GM23338 (cell line): Measurements from ENCODE around the gene TEX101. TPM values are rescaled to one million over a fixed set of nuclear protein-coding genes. Genes with fewer than 3 reads are reported as not detected.

Experiments
- ATAC-seq: fragments of 200-7000 bp; cut with Tn5 transposase; 3 replicates; pipeline ENCODE4 v1.9.1; 2020
- DNase-seq: peaks from one replicate; pipeline ENCODE4 v3.0.0-alpha.2; 2015; ENCODE audit warnings: low spot score
- H2AFZ ChIP-seq: fragments of 200-600 bp; sonication (generic); 2 replicates; pipeline ENCODE4 v1.8.0; 2016; ENCODE audit warnings: antibody characterized with exemption, mild to moderate bottlenecking, moderate library complexity
- H3F3A ChIP-seq: fragments of 200-600 bp; sonication (generic); replicated peaks from 2 replicates; pipeline ENCODE4 v1.8.0; 2017; ENCODE audit warnings: antibody characterized with exemption, mixed run types, low read depth
- H3K27ac ChIP-seq: fragments of 200-600 bp; sonication (generic); 2 replicates; pipeline ENCODE4 v1.6.1; 2016; ENCODE audit warnings: low read depth
- H3K27me3 ChIP-seq: fragments of 200-600 bp; sonication (generic); 2 replicates; pipeline ENCODE4 v1.8.0; 2016; ENCODE audit warnings: mild to moderate bottlenecking, mixed run types, moderate library complexity; ENCODE audit not compliant: insufficient read depth
- H3K36me3 ChIP-seq: fragments of 200-600 bp; sonication (generic); 2 replicates; pipeline ENCODE4 v1.8.0; 2016; ENCODE audit warnings: mild to moderate bottlenecking; ENCODE audit not compliant: insufficient read depth
- H3K4me1 ChIP-seq: fragments of 200-600 bp; sonication (generic); 2 replicates; pipeline ENCODE4 v1.8.0; 2016; ENCODE audit warnings: mild to moderate bottlenecking, moderate library complexity; ENCODE audit not compliant: insufficient read depth
- H3K4me2 ChIP-seq: fragments of 200-600 bp; sonication (generic); 2 replicates; pipeline ENCODE4 v1.7.1; 2017; ENCODE audit warnings: mixed run types
- H3K4me3 ChIP-seq: fragments of 200-600 bp; sonication (generic); 2 replicates; pipeline ENCODE4 v1.6.1; 2016; ENCODE audit warnings: mixed run types
- H3K79me2 ChIP-seq: fragments of 200-600 bp; sonication (generic); replicated peaks from 2 replicates; pipeline ENCODE4 v1.8.0; 2017; ENCODE audit warnings: mild to moderate bottlenecking; ENCODE audit not compliant: insufficient read depth
- H3K9me2 ChIP-seq: fragments of 200-600 bp; sonication (generic); 2 replicates; pipeline ENCODE4 v1.8.0; 2017; ENCODE audit not compliant: insufficient read depth
- H4K20me1 ChIP-seq: fragments of 200-600 bp; sonication (generic); replicated peaks from 2 replicates; pipeline ENCODE4 v1.8.0; 2017; ENCODE audit warnings: mild to moderate bottlenecking; ENCODE audit not compliant: insufficient read depth
- H3K27ac Mint-ChIP-seq: 2 replicates; pipeline ENCODE4 v1.8.0; 2020; ENCODE audit warnings: inconsistent platforms, mild to moderate bottlenecking, moderate library complexity, mixed read lengths
- H3K27me3 Mint-ChIP-seq: 3 replicates; pipeline ENCODE4 v1.8.0; 2022; ENCODE audit warnings: low read depth, mild to moderate bottlenecking, moderate library complexity, mixed read lengths, inconsistent platforms; ENCODE audit not compliant: insufficient read depth, poor library complexity
- H3K36me3 Mint-ChIP-seq: 3 replicates; pipeline ENCODE4 v1.8.0; 2021; ENCODE audit warnings: low read depth, mild to moderate bottlenecking, inconsistent platforms, moderate library complexity, mixed read lengths
- H3K4me1 Mint-ChIP-seq: 3 replicates; pipeline ENCODE4 v1.8.0; 2020; ENCODE audit warnings: mild to moderate bottlenecking, inconsistent platforms, mixed read lengths
- H3K4me3 Mint-ChIP-seq: 3 replicates; pipeline ENCODE4 v1.8.0; 2021; ENCODE audit warnings: moderate library complexity, mild to moderate bottlenecking, inconsistent platforms, mixed read lengths
- H3K9me3 Mint-ChIP-seq: 3 replicates; pipeline ENCODE4 v1.8.0; 2020; ENCODE audit warnings: moderate library complexity, mild to moderate bottlenecking, inconsistent platforms, mixed read lengths
- CTCF ChIP-seq, 2 experiments: fragments of 200-600 bp in 1 of 2; sonication (generic) in 1 of 2; conservative IDR thresholded peaks; 2 replicates each; pipeline versions ENCODE4 v1.5.1 to v1.6.1; 2016 to 2017; ENCODE audit warnings: antibody characterized with exemption in 2 of 2, low read depth in 2 of 2, mild to moderate bottlenecking in 2 of 2, moderate library complexity in 1 of 2
- ETS1 ChIP-seq: IDR thresholded peaks from 2 replicates; pipeline ENCODE4 v1.6.1; 2016; ENCODE audit warnings: antibody characterized with exemption
- EZH2 ChIP-seq: fragments of 200-600 bp; sonication (generic); IDR thresholded peaks from one replicate; pipeline ENCODE4 v1.8.0; 2017; ENCODE audit warnings: antibody characterized with exemption, mild to moderate bottlenecking, low read depth; ENCODE audit not compliant: unreplicated experiment
- EZH2phosphoT487 ChIP-seq: fragments of 200-600 bp; sonication (generic); IDR thresholded peaks from one replicate; pipeline ENCODE4 v1.8.1; 2018; ENCODE audit warnings: antibody characterized with exemption; ENCODE audit not compliant: unreplicated experiment
- JUNB ChIP-seq: IDR thresholded peaks from one replicate; pipeline ENCODE4 v1.6.1; 2016; ENCODE audit warnings: antibody characterized with exemption; ENCODE audit not compliant: unreplicated experiment
- NANOG ChIP-seq: IDR thresholded peaks from 2 replicates; pipeline ENCODE4 v1.6.1; 2016; ENCODE audit warnings: antibody characterized with exemption, borderline replicate concordance
- POLR2AphosphoS5 ChIP-seq: IDR thresholded peaks from 2 replicates; pipeline ENCODE4 v1.6.1; 2016; ENCODE audit warnings: antibody characterized with exemption, low read depth
- STAT1 ChIP-seq: IDR thresholded peaks from one replicate; pipeline ENCODE4 v1.6.1; 2016; ENCODE audit warnings: antibody characterized with exemption; ENCODE audit not compliant: unreplicated experiment
- ZNF114 ChIP-seq: fragments of 250-450 bp; sonication (Bioruptor Pico); IDR thresholded peaks from 2 replicates; pipeline ENCODE4 v1.5.0; 2020; ENCODE audit warnings: mild to moderate bottlenecking, moderate library complexity
- ZNF331 ChIP-seq: fragments of 250-450 bp; sonication (Bioruptor Pico); IDR thresholded peaks from 2 replicates; pipeline ENCODE4 v1.5.0; 2020; ENCODE audit warnings: low read depth, mild to moderate bottlenecking, moderate library complexity
- polyA plus RNA-seq: library from polyadenylated mRNA; unstranded; fragments of >200 nt; fragmentation: Nextera tagmentation; extraction: Ambion mirVana; gene quantifications from 2 replicates; pipeline ENCODE4 v1.2.1, GENCODE V29; 2016
- total RNA-seq: library from RNA; depleted of rRNA; stranded (reverse); fragments of >200 nt; shearing (Covaris generic); gene quantifications from 2 replicates; pipeline ENCODE4 v1.2.3, GENCODE V29; 2014
- TF ChIP-seq, protein P1 (sequence below): fragments of 250-450 bp; sonication (Bioruptor Pico); IDR thresholded peaks from 2 replicates; pipeline ENCODE4 v1.5.0; 2020; ENCODE audit warnings: mild to moderate bottlenecking, moderate library complexity

Gene TEX101
- total and polyA plus RNA-seq, 2 experiments from 2014 or later = not detected

DNA sequence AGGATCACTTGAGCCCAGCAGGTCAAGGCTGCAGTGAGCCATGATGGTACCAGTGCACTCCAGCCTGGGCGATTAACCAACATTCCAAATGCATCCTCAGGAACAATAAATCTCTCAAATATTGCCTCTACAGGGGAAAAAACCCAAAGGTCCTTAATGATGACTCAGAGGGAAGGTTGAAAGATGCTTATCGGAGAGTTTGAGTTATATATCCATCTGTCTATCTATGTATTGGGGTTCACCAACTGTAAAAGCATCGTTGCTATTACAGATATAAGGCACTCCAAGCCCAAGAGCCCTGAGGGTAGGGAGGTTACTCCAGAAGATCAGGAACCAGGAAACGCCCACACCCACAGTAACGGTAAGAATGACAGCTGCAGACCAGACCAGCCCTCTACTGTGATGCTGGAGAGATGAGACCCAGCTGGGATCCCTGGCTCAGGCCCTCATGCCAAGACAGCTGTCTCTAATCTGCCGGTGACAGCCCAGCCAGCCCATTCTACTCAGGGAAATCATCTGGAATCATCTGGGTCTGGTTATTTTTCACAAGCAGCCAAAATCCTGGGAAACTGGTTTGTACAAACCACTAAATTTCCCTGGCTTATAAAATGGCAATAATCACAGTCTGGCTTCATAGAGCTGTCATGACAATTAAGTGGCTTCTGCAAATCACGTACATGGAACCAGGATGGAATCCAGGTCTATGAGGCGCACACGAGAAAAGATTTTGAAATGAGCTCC is 23.8 kb downstream of the TEX101 start (continued):
- no peak for TF ChIP-seq CTCF (conservative IDR thresholded peaks at IDR 0.05; ENCODE audit: low read depth in 2 of 2)
- no peak for TF ChIP-seq NANOG

DNA sequence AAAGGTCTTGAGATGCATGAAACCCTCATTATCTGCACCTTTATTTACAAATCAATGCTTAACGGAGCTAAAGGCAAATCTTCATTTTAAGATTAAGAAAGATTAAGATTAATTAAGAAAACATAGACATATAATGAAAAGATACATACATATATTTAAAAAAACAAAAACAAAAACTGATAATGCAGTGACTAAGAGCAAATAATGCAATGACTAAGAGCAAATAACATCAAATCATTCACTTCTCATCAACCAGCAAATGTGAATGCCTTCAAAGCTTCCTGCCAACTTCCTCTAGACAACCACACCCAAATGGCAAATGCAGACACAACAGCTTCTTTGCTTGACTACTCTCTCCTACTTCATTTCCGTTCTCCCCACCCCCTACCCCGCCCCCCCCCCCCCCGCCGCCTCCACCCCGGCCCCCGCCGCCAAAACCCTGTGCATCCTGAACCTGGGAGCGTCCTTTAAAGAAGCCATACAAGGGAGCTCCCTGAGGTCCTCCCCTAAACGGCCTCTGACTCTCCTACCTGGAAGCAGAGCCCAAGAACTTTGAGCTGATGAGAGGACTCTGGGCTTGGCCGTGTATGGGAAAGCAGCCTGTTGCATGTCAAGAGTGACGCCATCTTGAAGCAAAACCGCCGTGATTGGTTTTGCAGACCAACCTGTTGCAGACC is 24.5 kb downstream of the TEX101 start:
- Mint-ChIP-seq H3K4me3 (no peak overlapping the region), H3K27me3 (peaks cover 4% of the 10 kb centered on the region), H3K9me3 (peaks cover 5% of the 10 kb centered on the region; the same call in 2 of the 3 replicates), H3K36me3 (no peaks in the 10 kb centered on the region; the same call in 2 of the 3 replicates), H3K27ac (no peak overlapping the region), H3K4me1 (no peaks in the 10 kb centered on the region)
- no peak overlapping the region for H3K27ac ChIP-seq
- H3K27me3 ChIP-seq = no peaks in the 10 kb centered on the region
- no peak for ATAC-seq
- no peak overlapping the region for H3K4me2 ChIP-seq
- no peak overlapping the region for H3K4me3 ChIP-seq
- no peaks in the 10 kb centered on the region for H3K9me2 ChIP-seq
- no peaks in the 10 kb centered on the region for H3F3A ChIP-seq
- no peak for DNase-seq
- H3K79me2 ChIP-seq = no peaks in the 10 kb centered on the region
- H3K36me3 ChIP-seq = no peaks in the 10 kb centered on the region
- no peaks in the 10 kb centered on the region for H4K20me1 ChIP-seq
- H2AFZ ChIP-seq = no peak overlapping the region
- no peaks in the 10 kb centered on the region; the same call in 1 of the 2 replicates for H3K4me1 ChIP-seq
- no peak for TF ChIP-seq EZH2phosphoT487
- no peak for TF ChIP-seq EZH2
- TF ChIP-seq STAT1 = no peak
- TF ChIP-seq JUNB = no peak
- no peak for TF ChIP-seq ETS1
- TF ChIP-seq, protein P1, sequence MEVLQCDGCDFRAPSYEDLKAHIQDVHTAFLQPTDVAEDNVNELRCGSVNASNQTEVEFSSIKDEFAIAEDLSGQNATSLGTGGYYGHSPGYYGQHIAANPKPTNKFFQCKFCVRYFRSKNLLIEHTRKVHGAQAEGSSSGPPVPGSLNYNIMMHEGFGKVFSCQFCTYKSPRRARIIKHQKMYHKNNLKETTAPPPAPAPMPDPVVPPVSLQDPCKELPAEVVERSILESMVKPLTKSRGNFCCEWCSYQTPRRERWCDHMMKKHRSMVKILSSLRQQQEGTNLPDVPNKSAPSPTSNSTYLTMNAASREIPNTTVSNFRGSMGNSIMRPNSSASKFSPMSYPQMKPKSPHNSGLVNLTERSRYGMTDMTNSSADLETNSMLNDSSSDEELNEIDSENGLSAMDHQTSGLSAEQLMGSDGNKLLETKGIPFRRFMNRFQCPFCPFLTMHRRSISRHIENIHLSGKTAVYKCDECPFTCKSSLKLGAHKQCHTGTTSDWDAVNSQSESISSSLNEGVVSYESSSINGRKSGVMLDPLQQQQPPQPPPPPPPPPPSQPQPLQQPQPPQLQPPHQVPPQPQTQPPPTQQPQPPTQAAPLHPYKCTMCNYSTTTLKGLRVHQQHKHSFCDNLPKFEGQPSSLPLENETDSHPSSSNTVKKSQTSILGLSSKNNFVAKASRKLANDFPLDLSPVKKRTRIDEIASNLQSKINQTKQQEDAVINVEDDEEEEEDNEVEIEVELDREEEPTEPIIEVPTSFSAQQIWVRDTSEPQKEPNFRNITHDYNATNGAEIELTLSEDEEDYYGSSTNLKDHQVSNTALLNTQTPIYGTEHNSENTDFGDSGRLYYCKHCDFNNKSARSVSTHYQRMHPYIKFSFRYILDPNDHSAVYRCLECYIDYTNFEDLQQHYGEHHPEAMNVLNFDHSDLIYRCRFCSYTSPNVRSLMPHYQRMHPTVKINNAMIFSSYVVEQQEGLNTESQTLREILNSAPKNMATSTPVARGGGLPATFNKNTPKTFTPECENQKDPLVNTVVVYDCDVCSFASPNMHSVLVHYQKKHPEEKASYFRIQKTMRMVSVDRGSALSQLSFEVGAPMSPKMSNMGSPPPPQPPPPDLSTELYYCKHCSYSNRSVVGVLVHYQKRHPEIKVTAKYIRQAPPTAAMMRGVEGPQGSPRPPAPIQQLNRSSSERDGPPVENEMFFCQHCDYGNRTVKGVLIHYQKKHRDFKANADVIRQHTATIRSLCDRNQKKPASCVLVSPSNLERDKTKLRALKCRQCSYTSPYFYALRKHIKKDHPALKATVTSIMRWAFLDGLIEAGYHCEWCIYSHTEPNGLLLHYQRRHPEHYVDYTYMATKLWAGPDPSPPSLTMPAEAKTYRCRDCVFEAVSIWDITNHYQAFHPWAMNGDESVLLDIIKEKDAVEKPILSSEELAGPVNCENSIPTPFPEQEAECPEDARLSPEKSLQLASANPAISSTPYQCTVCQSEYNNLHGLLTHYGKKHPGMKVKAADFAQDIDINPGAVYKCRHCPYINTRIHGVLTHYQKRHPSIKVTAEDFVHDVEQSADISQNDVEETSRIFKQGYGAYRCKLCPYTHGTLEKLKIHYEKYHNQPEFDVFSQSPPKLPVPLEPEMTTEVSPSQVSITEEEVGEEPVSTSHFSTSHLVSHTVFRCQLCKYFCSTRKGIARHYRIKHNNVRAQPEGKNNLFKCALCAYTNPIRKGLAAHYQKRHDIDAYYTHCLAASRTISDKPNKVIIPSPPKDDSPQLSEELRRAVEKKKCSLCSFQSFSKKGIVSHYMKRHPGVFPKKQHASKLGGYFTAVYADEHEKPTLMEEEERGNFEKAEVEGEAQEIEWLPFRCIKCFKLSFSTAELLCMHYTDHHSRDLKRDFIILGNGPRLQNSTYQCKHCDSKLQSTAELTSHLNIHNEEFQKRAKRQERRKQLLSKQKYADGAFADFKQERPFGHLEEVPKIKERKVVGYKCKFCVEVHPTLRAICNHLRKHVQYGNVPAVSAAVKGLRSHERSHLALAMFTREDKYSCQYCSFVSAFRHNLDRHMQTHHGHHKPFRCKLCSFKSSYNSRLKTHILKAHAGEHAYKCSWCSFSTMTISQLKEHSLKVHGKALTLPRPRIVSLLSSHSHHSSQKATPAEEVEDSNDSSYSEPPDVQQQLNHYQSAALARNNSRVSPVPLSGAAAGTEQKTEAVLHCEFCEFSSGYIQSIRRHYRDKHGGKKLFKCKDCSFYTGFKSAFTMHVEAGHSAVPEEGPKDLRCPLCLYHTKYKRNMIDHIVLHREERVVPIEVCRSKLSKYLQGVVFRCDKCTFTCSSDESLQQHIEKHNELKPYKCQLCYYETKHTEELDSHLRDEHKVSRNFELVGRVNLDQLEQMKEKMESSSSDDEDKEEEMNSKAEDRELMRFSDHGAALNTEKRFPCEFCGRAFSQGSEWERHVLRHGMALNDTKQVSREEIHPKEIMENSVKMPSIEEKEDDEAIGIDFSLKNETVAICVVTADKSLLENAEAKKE (CRISPR knock-in tag) = no peak
- TF ChIP-seq NANOG = no peak
- TF ChIP-seq ZNF114 (CRISPR knock-in tag) = no peak
- TF ChIP-seq ZNF331 (CRISPR knock-in tag) = no peak
- TF ChIP-seq POLR2AphosphoS5 = no peak
